ENCODE results near the gene FMOD.

The FMOD gene

DNA sequence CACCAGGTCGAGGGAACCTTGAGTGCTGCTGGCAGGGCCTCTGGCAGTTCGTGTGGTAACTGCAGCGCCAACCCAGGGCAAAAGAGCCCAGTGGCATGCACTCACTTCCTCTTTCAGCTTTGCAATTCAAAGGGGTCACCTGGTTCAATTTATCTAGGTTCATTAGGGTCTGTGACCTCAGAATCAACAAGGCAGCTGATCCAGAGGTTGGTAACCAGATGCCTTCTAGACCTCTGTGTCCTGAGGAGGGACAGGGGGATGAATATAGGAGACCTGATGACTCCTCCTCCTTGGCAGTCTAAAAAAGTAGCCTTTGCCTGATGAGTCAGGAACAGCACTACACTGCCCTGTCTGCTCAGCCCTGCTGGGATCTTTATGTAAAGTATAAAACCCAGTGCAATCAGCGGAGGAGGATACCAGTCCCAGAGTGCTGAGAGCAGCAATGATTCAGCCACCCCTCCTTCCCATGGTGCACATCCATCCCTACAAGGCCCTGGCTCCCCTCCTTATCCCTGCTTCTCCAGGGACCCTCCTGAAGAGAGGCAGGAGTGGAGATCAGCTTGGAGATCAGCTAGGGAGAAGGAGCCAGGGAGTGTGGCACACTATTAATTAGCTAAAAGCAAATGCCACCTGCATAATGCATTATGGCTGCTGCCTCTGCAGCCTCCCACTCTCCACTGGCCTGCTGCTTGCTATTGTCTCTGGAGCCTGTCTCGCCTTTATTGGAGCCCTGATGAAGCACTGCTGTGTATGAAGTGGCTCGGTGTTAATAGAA, 11.2 kb upstream of the FMOD start:
- no peaks in the 10 kb centered on the region for H3K79me2 ChIP-seq (ENCODE audit: control insufficient read depth, insufficient read depth, low read length, unreplicated experiment)
- no peak overlapping the region for H3K27ac ChIP-seq (ENCODE audit: low read depth, low read length)
- no peaks in the 10 kb centered on the region for H3K4me1 ChIP-seq (ENCODE audit: control insufficient read depth, insufficient read depth, low read length, unreplicated experiment)
- H2AFZ ChIP-seq (ENCODE audit: low read length, unreplicated experiment) = no peak overlapping the region
- no peaks in the 10 kb centered on the region for H3K36me3 ChIP-seq (ENCODE audit: insufficient read depth, low read length)
- peaks cover 43% of the 10 kb centered on the region for H3K27me3 ChIP-seq (ENCODE audit: insufficient read depth, low read length)
- no peak overlapping the region for H3K4me3 ChIP-seq (ENCODE audit: low read depth, low read length)

GRCh38 chr1:203360547-203361185, 9.7 kb upstream of the FMOD start:
- no peaks in the 10 kb centered on the region for H3K4me1 ChIP-seq (ENCODE audit: control insufficient read depth, insufficient read depth, low read length, unreplicated experiment)
- H3K27me3 ChIP-seq (ENCODE audit: insufficient read depth, low read length) = peaks cover 54% of the 10 kb centered on the region
- no peaks in the 10 kb centered on the region for H3K36me3 ChIP-seq (ENCODE audit: insufficient read depth, low read length)
- H3K79me2 ChIP-seq (ENCODE audit: control insufficient read depth, insufficient read depth, low read length, unreplicated experiment) = no peaks in the 10 kb centered on the region
- H3K4me3 ChIP-seq (ENCODE audit: low read depth, low read length) = no peak overlapping the region
- no peak overlapping the region for H2AFZ ChIP-seq (ENCODE audit: low read length, unreplicated experiment)
- no peak overlapping the region for H3K27ac ChIP-seq (ENCODE audit: low read depth, low read length)

- Histone ChIP-seq H3K4me1 (ENCODE audit: control insufficient read depth, insufficient read depth, low read length, unreplicated experiment) (peaks cover 4% of the 10 kb centered on the region), H3K27me3 (ENCODE audit: insufficient read depth, low read length) (peaks cover 65% of the 10 kb centered on the region), H3K36me3 (ENCODE audit: insufficient read depth, low read length) (no peaks in the 10 kb centered on the region)
Observed at GRCh38 chr1:203359010-203359571, 8.2 kb upstream of the FMOD start.

DNA sequence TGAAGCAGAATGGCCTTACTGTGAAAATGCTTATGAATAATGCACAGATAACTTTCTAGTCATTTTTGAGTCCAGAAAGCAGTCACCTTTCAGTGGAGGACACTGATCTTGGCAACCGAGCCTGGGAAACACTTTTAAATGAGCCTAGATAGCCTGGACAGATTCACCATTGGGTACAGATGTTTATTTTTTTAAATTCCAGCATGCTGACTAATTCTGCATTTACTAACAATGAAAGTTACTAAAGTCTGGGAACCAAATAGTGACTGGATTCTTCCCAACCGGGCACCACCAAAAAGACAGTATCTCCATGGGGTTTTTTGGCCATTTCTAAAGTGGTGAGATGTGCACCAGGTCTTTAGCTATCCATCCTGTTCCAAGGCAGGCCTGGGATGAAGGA, 3.3 kb upstream of the FMOD start:
- no peak overlapping the region for H2AFZ ChIP-seq (ENCODE audit: low read length, unreplicated experiment)
- peaks cover 9% of the 10 kb centered on the region for H3K4me1 ChIP-seq (ENCODE audit: control insufficient read depth, insufficient read depth, low read length, unreplicated experiment)
- H3K4me3 ChIP-seq (ENCODE audit: low read depth, low read length) = no peak overlapping the region
- peaks cover 48% of the 10 kb centered on the region for H3K27me3 ChIP-seq (ENCODE audit: insufficient read depth, low read length)
- H3K36me3 ChIP-seq (ENCODE audit: insufficient read depth, low read length) = no peaks in the 10 kb centered on the region
- 0 out of 2 replicates have a peak overlapping the region, but pooled peaks have one; percentile 8 for H3K27ac ChIP-seq (ENCODE audit: low read depth, low read length)
- no peaks in the 10 kb centered on the region for H3K79me2 ChIP-seq (ENCODE audit: control insufficient read depth, insufficient read depth, low read length, unreplicated experiment)

More at GRCh38 chr1:203359010-203359571, 8.2 kb upstream of the FMOD start:
- no peak overlapping the region for H2AFZ ChIP-seq (ENCODE audit: low read length, unreplicated experiment)
- no peak overlapping the region for H3K4me3 ChIP-seq (ENCODE audit: low read depth, low read length)
- no peak overlapping the region for H3K27ac ChIP-seq (ENCODE audit: low read depth, low read length)
- H3K79me2 ChIP-seq (ENCODE audit: control insufficient read depth, insufficient read depth, low read length, unreplicated experiment) = no peaks in the 10 kb centered on the region

- H3K36me3 ChIP-seq (ENCODE audit: insufficient read depth, low read length) = no peaks in the 10 kb centered on the region
- H3K27ac ChIP-seq (ENCODE audit: low read depth, low read length) = no peak overlapping the region
Observed at GRCh38 chr1:203353486-203353885, 2.6 kb upstream of the FMOD start.

GRCh38 chr1:203349773-203350524, 973 bp downstream of the FMOD start:
- Histone ChIP-seq H3K36me3 (ENCODE audit: insufficient read depth, low read length) (no peaks in the 10 kb centered on the region), H2AFZ (ENCODE audit: low read length, unreplicated experiment) (no peak overlapping the region), H3K27ac (ENCODE audit: low read depth, low read length) (no peak overlapping the region), H3K79me2 (ENCODE audit: control insufficient read depth, insufficient read depth, low read length, unreplicated experiment) (no peaks in the 10 kb centered on the region), H3K4me1 (ENCODE audit: control insufficient read depth, insufficient read depth, low read length, unreplicated experiment) (peaks cover 9% of the 10 kb centered on the region), H3K27me3 (ENCODE audit: insufficient read depth, low read length) (peaks cover 10% of the 10 kb centered on the region; the same call in 1 of the 2 replicates), H3K4me3 (ENCODE audit: low read depth, low read length) (peak overlapping the region; percentile 66; the same call in 1 of the 2 replicates)

More at GRCh38 chr1:203353486-203353885, 2.6 kb upstream of the FMOD start:
- Histone ChIP-seq H3K4me1 (ENCODE audit: control insufficient read depth, insufficient read depth, low read length, unreplicated experiment) (peaks cover 9% of the 10 kb centered on the region), H3K79me2 (ENCODE audit: control insufficient read depth, insufficient read depth, low read length, unreplicated experiment) (no peaks in the 10 kb centered on the region), H2AFZ (ENCODE audit: low read length, unreplicated experiment) (no peak overlapping the region), H3K4me3 (ENCODE audit: low read depth, low read length) (no peak overlapping the region), H3K27me3 (ENCODE audit: insufficient read depth, low read length) (peaks cover 40% of the 10 kb centered on the region)

DNA sequence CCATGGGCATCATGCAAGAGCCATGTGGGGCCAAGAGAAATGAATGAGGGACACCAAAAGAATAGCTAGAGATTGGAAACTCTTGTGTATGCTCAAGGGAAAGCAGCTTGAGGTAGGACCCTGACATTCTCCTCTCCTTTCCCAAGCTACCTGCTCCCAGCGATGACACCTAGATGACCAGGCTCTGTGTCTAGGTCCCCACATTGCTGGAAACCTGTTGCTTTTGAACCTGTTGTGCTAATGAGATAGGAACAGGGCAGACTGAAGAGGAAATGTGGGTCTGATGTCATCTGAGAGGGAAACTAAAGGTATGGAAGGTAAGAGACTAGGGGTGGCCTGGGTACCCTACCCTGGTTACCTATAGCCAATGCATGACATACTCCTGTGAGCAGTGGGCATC, 1.8 kb downstream of the FMOD start:
- peaks cover 6% of the 10 kb centered on the region; the same call in 1 of the 2 replicates for H3K27me3 ChIP-seq (ENCODE audit: insufficient read depth, low read length)
- H2AFZ ChIP-seq (ENCODE audit: low read length, unreplicated experiment) = no peak overlapping the region
- H3K4me1 ChIP-seq (ENCODE audit: control insufficient read depth, insufficient read depth, low read length, unreplicated experiment) = peaks cover 5% of the 10 kb centered on the region
- no peaks in the 10 kb centered on the region for H3K79me2 ChIP-seq (ENCODE audit: control insufficient read depth, insufficient read depth, low read length, unreplicated experiment)
- no peak overlapping the region for H3K27ac ChIP-seq (ENCODE audit: low read depth, low read length)
- no peak overlapping the region for H3K4me3 ChIP-seq (ENCODE audit: low read depth, low read length)
- no peaks in the 10 kb centered on the region for H3K36me3 ChIP-seq (ENCODE audit: insufficient read depth, low read length)

GRCh38 chr1:203346769-203347102, 4.2 kb downstream of the FMOD start:
- H3K4me1 ChIP-seq (ENCODE audit: control insufficient read depth, insufficient read depth, low read length, unreplicated experiment) = peaks cover 5% of the 10 kb centered on the region
- no peak overlapping the region for H2AFZ ChIP-seq (ENCODE audit: low read length, unreplicated experiment)
- no peaks in the 10 kb centered on the region for H3K36me3 ChIP-seq (ENCODE audit: insufficient read depth, low read length)
- no peak overlapping the region for H3K27ac ChIP-seq (ENCODE audit: low read depth, low read length)
- H3K27me3 ChIP-seq (ENCODE audit: insufficient read depth, low read length) = peaks cover 20% of the 10 kb centered on the region; the same call in 1 of the 2 replicates
- no peaks in the 10 kb centered on the region for H3K79me2 ChIP-seq (ENCODE audit: control insufficient read depth, insufficient read depth, low read length, unreplicated experiment)
- H3K4me3 ChIP-seq (ENCODE audit: low read depth, low read length) = no peak overlapping the region

- Histone ChIP-seq H3K79me2 (ENCODE audit: control insufficient read depth, insufficient read depth, low read length, unreplicated experiment) (no peaks in the 10 kb centered on the region), H3K4me3 (ENCODE audit: low read depth, low read length) (no peak overlapping the region), H3K27ac (ENCODE audit: low read depth, low read length) (no peak overlapping the region), H3K27me3 (ENCODE audit: insufficient read depth, low read length) (peaks cover 24% of the 10 kb centered on the region; the same call in 1 of the 2 replicates), H2AFZ (ENCODE audit: low read length, unreplicated experiment) (no peak overlapping the region), H3K4me1 (ENCODE audit: control insufficient read depth, insufficient read depth, low read length, unreplicated experiment) (peaks cover 5% of the 10 kb centered on the region), H3K36me3 (ENCODE audit: insufficient read depth, low read length) (no peaks in the 10 kb centered on the region)
Observed at GRCh38 chr1:203346060-203346768, 4.7 kb downstream of the FMOD start.

Data from ACC112 (cell line).